HG03575 (cell line): Measurements from ENCODE around the gene LCE1E.

Experiments
- ATAC-seq: cut with Tn5 transposase; IDR thresholded peaks from one replicate; pipeline ENCODE4 v1.9.1; 2021; ENCODE audit not compliant: unreplicated experiment, insufficient number of reproducible peaks, low FRiP score; ENCODE audit errors: extremely low read depth

LCE1E gene, protein sequence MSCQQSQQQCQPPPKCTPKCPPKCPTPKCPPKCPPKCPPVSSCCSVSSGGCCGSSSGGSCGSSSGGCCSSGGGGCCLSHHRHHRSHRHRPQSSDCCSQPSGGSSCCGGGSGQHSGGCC

DNA sequence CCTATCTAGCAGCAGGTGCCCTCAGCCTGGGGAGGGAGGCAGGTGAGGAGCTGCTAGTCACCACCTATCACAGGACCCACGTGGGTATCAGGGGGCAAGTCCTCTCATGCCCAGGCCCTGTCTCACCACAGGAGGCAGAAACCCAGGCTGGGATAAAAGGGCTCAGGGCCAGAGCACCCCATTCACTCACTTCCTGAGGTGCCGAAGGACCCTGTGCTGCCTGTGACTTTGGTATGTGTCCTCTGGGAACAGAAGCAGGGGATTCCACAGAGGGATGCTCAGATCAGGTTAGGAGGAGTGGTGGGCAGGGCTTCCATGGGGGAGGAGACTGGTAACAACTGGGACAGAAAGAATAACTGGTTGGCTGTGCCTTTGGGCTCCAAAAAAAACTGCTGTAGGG, at the start of gene LCE1E:
Gene LCE1E, plus strand, starts transcription at position 181 of the 400 bp plus-strand sequence. CDS start 1,043 bp downstream, outside the sequence.
- ATAC-seq: no peak

- no peak for ATAC-seq
These were observed 48.1 kb upstream of the LCE1E start for GRCh38 chr1:152737997-152738396.

GRCh38 chr1:152739841-152740240, 46.2 kb upstream of the LCE1E start:
- ATAC-seq: no peak

- no peak for ATAC-seq
These were observed 44.4 kb upstream of the LCE1E start for GRCh38 chr1:152741656-152742055.

GRCh38 chr1:152743371-152744145, 42.5 kb upstream of the LCE1E start:
- ATAC-seq: no peak

GRCh38 chr1:152745289-152745704, 40.8 kb upstream of the LCE1E start:
- ATAC-seq: no peak

- no peak for ATAC-seq
These were observed 40.2 kb upstream of the LCE1E start for GRCh38 chr1:152745765-152746444.

DNA sequence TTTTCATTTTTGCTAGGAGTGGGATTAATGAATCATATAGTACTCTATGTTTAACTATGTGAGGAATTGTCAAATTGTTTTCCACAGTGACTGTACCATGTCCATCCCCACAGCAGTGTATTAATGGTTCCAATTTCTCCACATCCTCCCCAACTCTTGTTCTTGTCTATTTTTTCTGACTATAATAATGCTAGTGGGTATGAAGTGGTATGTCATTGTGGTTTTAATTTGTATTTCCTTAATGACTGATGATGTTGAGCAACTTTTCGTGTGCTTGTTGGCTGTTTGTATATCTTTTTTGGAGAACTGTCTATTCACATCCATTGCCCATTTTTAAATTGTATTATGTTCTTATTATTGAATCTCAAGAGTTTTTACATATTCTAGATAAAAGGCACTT, 38.2 kb upstream of the LCE1E start:
- no peak for ATAC-seq

DNA sequence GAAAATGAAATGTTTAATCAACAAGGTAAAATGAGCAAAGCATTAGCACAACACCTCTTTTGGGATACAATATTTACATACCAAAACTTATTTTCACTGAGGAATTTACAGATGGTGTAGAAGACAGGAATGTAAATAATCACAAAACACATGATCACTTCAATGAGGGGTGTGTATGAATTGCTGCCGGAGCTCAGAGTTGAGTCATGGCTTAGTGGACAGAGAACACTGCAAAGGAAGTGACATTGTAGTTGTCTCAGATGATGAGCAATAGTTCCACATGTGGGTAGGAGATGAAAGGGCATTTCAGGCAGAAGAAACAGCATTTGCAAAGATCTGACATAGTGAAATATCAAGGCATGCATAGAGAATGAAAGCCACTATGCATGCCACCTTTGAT, 33.8 kb upstream of the LCE1E start:
- no peak for ATAC-seq

GRCh38 chr1:152753586-152753985, 32.5 kb upstream of the LCE1E start:
- ATAC-seq: no peak

DNA sequence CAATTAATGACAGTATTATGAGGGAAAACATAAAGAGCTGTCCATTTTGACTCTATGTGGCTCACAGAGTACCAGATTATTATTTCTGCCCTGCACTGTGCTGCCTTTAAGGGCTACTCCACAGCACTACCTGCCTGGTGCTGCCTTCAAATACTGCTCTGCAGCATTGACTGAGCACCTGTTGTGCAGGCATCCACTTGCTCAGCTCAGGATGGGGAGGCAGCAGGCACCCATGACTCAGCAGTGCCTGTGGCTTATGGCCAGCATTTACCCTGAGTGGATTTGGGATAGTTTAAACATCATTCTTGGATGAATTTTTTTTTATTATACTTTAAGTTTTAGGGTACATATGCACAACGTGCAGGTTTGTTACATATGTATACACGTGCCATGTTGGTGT, 29.2 kb upstream of the LCE1E start:
- no peak for ATAC-seq

DNA sequence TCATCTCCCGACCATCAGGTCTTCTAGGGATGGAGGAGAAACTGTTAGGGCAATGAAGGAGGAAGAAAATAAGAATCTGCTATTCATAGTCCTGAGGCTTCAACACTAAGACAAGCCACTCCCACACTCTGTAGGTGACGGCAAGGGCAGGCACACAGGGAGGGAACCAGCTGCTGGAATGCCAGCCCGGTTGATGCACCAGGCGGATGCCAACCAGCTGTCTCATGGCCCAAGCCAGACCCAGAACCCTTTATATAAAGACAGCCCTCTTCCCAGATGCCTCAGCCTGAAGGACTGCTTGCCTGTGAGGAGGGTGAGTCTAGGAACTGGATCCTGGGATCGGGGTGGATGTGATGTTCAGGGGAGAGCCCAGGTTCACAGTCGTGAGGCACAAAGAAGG, 28.3 kb upstream of the LCE1E start, which contains the start of gene KPRP:
Gene KPRP, plus strand, starts transcription at position 279 of the 400 bp plus-strand sequence. CDS start 1,564 bp downstream, outside the sequence.
- ATAC-seq: no peak

- no peak for ATAC-seq
These were observed 27.4 kb upstream of the LCE1E start for GRCh38 chr1:152758636-152759035.

GRCh38 chr1:152759453-152760173, 26.4 kb upstream of the LCE1E start:
- no peak for ATAC-seq

DNA sequence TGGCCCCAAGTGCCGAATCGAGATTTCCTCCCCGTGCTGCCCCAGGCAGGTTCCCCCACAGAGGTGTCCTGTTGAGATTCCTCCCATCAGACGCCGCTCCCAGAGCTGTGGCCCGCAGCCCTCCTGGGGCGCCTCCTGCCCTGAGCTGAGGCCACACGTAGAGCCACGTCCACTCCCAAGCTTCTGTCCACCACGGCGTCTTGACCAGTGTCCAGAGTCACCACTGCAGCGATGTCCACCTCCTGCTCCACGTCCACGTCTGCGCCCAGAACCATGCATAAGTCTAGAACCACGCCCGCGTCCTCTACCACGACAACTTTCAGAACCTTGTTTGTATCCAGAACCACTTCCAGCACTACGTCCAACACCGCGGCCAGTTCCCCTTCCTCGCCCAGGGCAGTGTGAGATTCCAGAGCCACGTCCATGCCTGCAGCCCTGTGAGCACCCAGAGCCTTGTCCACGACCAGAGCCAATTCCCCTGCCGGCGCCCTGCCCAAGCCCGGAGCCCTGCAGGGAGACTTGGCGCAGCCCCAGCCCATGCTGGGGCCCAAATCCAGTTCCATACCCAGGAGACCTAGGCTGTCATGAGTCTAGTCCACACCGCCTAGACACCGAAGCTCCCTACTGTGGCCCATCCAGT, 25.4 kb upstream of the LCE1E start:
- ATAC-seq: no peak

- ATAC-seq: no peak
These were observed 24.3 kb upstream of the LCE1E start for GRCh38 chr1:152761609-152762213.

GRCh38 chr1:152768847-152769533, 17.1 kb upstream of the LCE1E start:
- no peak for ATAC-seq

GRCh38 chr1:152770411-152770810, 15.6 kb upstream of the LCE1E start:
- ATAC-seq: no peak
